HFFc6 (cell line): ENCODE data around the gene FOXRED2. TPM values are rescaled to one million over a fixed set of nuclear protein-coding genes. Genes with fewer than 3 reads are reported as not detected.
A peak's percentile ranks its signal among the peaks of the same experiment; 100 is the strongest.

Experiments used
- DNase-seq: peaks from one replicate; pipeline ENCODE4 v3.0.0-alpha.2; 2018
- H3K27ac Mint-ChIP-seq: 2 replicates; pipeline ENCODE4 v1.8.0; 2020; ENCODE audit warnings: mild to moderate bottlenecking, mixed read lengths
- H3K27me3 Mint-ChIP-seq: 2 replicates; pipeline ENCODE4 v1.8.0; 2021; ENCODE audit warnings: mild to moderate bottlenecking, moderate library complexity, mixed read lengths; ENCODE audit not compliant: insufficient read depth
- H3K36me3 Mint-ChIP-seq: 2 replicates; pipeline ENCODE4 v1.8.0; 2021; ENCODE audit warnings: low read depth, mixed read lengths
- H3K4me1 Mint-ChIP-seq: 2 replicates; pipeline ENCODE4 v1.8.0; 2020; ENCODE audit warnings: low read depth, mixed read lengths
- H3K4me3 Mint-ChIP-seq: 2 replicates; pipeline ENCODE4 v1.8.0; 2020; ENCODE audit warnings: mild to moderate bottlenecking, moderate library complexity, mixed read lengths
- H3K9me3 Mint-ChIP-seq: 2 replicates; pipeline ENCODE4 v1.8.0; 2020; ENCODE audit warnings: mild to moderate bottlenecking, mixed read lengths
- total RNA-seq, 6 experiments: library from RNA; stranded (reverse); fragmentation: NEBNext Ultra II Directional; extraction: Animal tissue kit (Norgen Biotek cat#: 25700); gene quantifications; 2 replicates in 1 of 6; 3 replicates in 5 of 6; pipeline ENCODE4 v1.2.3, GENCODE V29; 2021
- TF ChIP-seq, protein P1 (sequence below): fragments of 200-600 bp; sonication (generic); IDR thresholded peaks from 2 replicates; pipeline ENCODE4 v1.5.0; 2021; ENCODE audit warnings: antibody characterized with exemption, mild to moderate bottlenecking

FOXRED2 gene
- total RNA-seq, 6 experiments from 2014 or later = 2.8 to 4.7 (median 4.2) TPM

DNA sequence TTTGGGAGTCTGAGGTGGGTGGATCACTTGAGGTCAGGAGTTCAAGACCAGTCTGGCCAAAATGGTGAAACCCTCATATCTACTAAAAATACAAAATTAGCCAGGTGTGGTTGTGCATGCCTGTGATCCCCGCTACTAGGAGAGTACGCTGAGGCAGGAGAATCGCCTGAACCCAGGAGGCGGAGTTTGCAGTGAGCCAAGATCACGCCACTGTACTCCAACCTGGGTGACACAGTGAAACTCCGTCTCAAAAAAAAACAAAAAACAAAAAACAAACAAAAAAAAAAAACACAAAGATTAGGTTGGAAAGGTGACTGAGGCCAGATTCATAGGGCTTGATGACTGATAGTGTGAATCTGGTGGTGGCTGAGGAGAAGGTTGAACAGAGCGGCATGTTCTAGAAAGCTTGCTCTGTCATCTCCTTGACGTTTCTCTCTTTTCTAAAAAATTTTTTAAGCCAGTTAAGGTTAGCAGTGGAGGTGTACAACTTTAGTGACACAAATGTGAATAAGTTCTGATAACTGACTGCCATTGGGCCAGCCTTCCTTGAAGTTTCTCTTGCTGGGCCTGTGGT, 66.3 kb downstream of the FOXRED2 start:
- Mint-ChIP-seq H3K27me3 (peaks cover 3% of the 10 kb centered on the region), H3K27ac (no peak overlapping the region; the same call in none of the 2 replicates), H3K4me1 (peaks cover 50% of the 10 kb centered on the region), H3K36me3 (peaks cover 5% of the 10 kb centered on the region), H3K4me3 (no peak overlapping the region), H3K9me3 (peaks cover 4% of the 10 kb centered on the region)
- TF ChIP-seq, protein P1, sequence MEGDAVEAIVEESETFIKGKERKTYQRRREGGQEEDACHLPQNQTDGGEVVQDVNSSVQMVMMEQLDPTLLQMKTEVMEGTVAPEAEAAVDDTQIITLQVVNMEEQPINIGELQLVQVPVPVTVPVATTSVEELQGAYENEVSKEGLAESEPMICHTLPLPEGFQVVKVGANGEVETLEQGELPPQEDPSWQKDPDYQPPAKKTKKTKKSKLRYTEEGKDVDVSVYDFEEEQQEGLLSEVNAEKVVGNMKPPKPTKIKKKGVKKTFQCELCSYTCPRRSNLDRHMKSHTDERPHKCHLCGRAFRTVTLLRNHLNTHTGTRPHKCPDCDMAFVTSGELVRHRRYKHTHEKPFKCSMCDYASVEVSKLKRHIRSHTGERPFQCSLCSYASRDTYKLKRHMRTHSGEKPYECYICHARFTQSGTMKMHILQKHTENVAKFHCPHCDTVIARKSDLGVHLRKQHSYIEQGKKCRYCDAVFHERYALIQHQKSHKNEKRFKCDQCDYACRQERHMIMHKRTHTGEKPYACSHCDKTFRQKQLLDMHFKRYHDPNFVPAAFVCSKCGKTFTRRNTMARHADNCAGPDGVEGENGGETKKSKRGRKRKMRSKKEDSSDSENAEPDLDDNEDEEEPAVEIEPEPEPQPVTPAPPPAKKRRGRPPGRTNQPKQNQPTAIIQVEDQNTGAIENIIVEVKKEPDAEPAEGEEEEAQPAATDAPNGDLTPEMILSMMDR = no peak
- no peak for DNase-seq

DNA sequence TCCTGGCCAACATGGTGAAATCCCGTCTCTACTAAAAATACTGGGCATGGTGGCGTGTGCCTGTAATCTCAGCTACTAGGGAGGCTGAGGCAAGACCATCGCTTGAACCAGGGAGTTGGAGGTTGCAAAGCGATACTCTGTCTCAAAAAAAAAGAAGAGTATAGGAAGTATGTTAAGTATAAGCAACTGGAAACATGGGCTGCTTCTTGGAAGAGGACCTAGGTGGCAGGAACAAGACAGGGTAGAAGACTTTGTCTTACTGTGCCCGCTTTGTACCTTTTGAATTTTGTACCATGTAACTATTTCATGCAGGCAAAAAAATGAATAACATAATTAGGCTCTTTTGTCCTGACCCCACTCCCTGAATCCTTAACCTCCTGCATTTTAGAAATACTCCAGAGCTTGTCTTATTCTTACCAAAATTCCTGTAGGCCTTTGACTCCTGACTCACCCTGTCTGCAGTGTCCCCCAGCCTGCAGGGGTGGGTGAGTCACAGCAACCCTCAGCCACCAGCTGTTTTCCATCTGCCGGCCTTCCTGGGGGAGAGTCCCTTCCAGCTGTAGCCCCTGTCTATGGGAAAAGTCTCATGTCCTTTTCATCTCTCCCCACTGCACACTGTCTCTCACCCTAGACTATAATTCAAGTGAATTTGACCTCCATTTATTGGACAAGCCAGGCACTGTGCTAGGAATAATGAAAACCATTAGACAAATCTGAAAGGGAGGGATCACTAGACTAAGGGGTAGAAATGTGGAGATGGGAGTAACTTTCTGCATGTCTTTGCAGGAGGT, 67.2 kb downstream of the FOXRED2 start:
- H3K9me3 Mint-ChIP-seq = no peaks in the 10 kb centered on the region
- H3K36me3 Mint-ChIP-seq = no peaks in the 10 kb centered on the region
- peaks cover 43% of the 10 kb centered on the region for H3K4me1 Mint-ChIP-seq
- H3K4me3 Mint-ChIP-seq = peak overlapping the region; percentile 9
- peak overlapping the region; percentile 27 for H3K27ac Mint-ChIP-seq
- peak; percentile 79 for DNase-seq
- peaks cover 3% of the 10 kb centered on the region for H3K27me3 Mint-ChIP-seq
- TF ChIP-seq, protein P1 = no peak

Other genes starting within 250 kb of the FOXRED2 start
- 1,000 to 10,000 TPM in 2 of 6 experiments, 100 to 1,000 TPM in 4; 881 to 1,084 (median 937) TPM for gene MYH9, start 119.1 kb downstream of the FOXRED2 start, total RNA-seq
- 100 to 1,000 TPM in 2 of 6 experiments, 10 to 100 TPM in 4; 90.3 to 109 (median 96.1) TPM for gene TXN2, start 25.4 kb downstream of the FOXRED2 start, total RNA-seq
- gene EIF3D, start 22.1 kb upstream of the FOXRED2 start, total RNA-seq = 100 to 1,000 TPM; 163 to 177 (median 172) TPM
- gene CACNG2, start 196.7 kb upstream of the FOXRED2 start, total RNA-seq = not detected